C4-2B (cell line): ENCODE data around the gene NWD2.

Experiments used
- ZFX ChIP-seq: fragments of 450-650 bp; IDR thresholded peaks from 2 replicates; pipeline ENCODE4 v1.6.1; 2017
- TF ChIP-seq, protein P1 (sequence below): fragments of 450-650 bp; conservative IDR thresholded peaks from 2 replicates; pipeline ENCODE4 v1.5.1; 2017; ENCODE audit warnings: mild to moderate bottlenecking

DNA sequence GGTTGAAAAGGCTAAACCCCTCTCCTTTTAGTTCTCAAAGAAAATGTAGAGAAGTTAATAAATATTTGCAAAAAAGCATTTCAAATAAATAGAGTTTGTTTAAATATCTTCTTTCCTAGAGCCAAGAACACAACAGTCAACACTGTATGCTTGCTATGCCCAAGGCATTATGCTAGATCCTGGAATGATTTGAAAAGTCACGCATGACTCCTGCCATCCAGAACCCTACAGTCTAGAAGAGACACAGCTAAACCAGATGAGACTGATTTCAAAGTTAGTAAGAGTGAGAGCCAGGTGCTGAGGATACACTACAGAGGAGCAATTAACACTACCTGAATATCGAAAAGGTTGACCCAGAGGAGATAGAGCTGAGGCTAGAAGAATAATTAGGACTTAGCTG is 205.8 kb downstream of the NWD2 start:
- TF ChIP-seq, protein P1, sequence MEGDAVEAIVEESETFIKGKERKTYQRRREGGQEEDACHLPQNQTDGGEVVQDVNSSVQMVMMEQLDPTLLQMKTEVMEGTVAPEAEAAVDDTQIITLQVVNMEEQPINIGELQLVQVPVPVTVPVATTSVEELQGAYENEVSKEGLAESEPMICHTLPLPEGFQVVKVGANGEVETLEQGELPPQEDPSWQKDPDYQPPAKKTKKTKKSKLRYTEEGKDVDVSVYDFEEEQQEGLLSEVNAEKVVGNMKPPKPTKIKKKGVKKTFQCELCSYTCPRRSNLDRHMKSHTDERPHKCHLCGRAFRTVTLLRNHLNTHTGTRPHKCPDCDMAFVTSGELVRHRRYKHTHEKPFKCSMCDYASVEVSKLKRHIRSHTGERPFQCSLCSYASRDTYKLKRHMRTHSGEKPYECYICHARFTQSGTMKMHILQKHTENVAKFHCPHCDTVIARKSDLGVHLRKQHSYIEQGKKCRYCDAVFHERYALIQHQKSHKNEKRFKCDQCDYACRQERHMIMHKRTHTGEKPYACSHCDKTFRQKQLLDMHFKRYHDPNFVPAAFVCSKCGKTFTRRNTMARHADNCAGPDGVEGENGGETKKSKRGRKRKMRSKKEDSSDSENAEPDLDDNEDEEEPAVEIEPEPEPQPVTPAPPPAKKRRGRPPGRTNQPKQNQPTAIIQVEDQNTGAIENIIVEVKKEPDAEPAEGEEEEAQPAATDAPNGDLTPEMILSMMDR: no peak
- TF ChIP-seq ZFX: no peak
